M059J (cell line): Measurements from ENCODE around the gene PDE9A. TPM values are rescaled to one million over a fixed set of nuclear protein-coding genes. Genes with fewer than 3 reads are reported as not detected.

Experiments
- DNase-seq: peaks from one replicate; pipeline ENCODE4 v3.0.0-alpha.2; 2012; ENCODE audit warnings: low read depth
- total RNA-seq: library from RNA; depleted of rRNA; stranded (reverse); fragments of >200 nt; shearing (Covaris generic); gene quantifications from 2 replicates; pipeline ENCODE4 v1.2.3, GENCODE V29; 2014

Gene PDE9A
- total RNA-seq, 1 experiment from 2014 or later, result 0.07 TPM

DNA sequence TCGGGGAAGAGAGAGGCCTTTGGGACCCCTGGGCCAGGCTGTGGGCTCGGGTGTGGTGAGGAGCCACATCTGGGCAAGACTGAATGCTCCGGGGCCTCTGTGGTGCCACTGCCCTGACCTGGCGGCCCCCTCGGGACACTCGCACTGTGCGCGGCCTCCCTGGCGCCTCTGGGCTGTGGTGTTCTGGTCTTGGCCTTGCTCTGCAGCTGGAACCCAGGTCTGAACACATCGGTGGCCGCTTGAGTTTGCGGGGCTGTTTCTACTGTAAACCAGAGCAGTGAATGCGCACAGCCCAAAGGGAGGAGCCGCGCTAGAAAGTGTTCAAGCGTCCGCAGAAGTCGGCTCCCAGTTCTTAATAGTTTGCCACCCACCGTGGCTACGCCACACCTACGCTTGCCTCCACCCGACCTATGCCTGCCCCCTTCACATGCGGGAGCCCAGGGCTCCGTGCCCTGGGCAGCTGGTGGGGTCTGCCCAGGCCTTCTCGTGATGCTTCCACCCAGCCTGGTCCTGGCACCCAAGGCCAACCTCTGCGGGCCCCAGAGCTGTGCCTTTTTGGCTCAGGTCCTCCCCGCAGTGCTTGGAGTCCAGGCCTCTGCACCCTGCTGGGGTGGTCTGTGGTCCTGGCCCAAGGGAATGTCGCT, 4.4 kb downstream of the PDE9A start:
- DNase-seq, result no peak

GRCh38 chr21:42658320-42659105, 5.1 kb downstream of the PDE9A start:
- no peak for DNase-seq

- no peak for DNase-seq
Observed at GRCh38 chr21:42659416-42660117, 6.1 kb downstream of the PDE9A start.

DNA sequence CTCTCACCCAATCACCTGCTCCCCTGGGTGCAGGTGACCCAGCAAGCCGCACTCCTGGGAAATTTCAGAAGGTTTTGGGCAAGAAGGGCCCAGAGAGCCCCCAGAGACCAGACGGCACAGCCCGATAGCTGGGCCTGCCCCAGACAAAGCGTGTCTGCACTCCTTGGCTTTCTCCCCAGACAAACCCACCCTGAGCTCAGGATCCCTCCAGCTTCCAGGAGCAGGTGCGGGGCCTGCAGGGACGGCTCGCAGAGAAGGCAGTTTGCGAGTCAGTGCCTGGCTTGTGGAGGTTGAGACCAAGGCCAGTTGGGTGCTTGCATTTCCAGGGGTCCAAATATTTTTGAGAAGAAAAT, 6.7 kb downstream of the PDE9A start:
- DNase-seq, result no peak

- no peak for DNase-seq
Observed at GRCh38 chr21:42661688-42662429, 8.4 kb downstream of the PDE9A start.

GRCh38 chr21:42662430-42663199, 9.2 kb downstream of the PDE9A start:
- no peak for DNase-seq

GRCh38 chr21:42663200-42663750, 9.9 kb downstream of the PDE9A start:
- DNase-seq, result no peak

GRCh38 chr21:42663860-42664535, 10.6 kb downstream of the PDE9A start:
- no peak for DNase-seq

GRCh38 chr21:42664614-42665013, 11.2 kb downstream of the PDE9A start:
- DNase-seq, result no peak

DNA sequence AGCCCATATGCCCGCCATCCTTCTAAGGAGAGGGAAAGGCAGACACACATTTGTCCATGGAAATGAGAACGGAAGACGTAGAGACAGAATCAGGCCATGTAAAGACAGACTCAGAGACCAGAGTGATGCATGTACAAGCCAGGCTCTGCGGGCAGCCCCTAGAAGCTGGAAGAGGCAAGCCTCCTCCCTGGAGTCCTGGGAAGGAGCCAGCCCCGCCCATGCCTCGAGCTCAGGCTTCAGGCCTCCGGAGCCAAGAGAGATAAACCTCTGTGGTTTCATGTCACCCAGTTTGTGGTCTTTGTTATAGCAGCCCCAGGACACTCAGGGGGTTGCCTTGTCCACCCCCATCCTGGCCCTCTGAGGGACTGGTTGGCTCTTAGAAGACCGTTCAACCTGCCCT, 11.6 kb downstream of the PDE9A start:
- DNase-seq, result peak; percentile 45

GRCh38 chr21:42665484-42665883, 12.1 kb downstream of the PDE9A start:
- no peak for DNase-seq

DNA sequence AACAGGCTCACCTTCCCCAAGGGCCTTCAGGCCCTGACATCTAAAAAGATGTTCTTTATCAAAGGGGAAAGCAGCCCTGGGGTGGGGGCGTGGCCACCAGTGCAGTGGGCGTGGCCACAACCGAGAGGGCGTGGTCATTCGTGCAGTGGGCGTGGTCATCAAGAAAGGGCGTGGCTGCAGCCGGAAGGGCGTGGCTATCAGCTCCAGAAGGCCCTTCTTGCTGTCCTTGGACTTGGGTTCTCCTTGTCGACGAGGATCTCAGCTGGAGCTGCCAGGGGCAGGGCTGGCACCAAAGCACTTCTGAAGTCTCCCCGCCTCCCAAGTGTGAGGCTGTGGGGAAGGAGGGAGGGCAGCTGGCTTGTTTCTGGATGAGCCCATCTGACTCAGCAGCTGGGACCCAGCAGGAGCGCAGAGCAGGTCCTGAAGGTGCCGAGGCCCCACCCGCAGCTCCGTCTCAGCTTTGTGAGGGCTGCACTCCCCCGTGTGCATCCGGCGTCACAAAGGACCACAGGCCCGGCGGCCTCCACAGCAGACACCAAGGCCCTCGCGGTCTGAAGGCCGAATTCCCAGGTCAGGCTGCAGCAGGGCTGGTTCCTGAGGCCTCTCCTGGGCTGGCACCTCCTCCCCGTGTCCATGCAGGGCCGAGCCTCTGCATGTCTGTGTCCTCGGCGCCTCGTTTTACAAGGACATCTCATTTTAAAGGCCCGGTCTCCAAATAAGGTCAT, 12.8 kb downstream of the PDE9A start:
- peak; percentile 15 for DNase-seq

- no peak for DNase-seq
Observed at GRCh38 chr21:42666925-42667324, 13.5 kb downstream of the PDE9A start.

GRCh38 chr21:42668298-42668992, 15.0 kb downstream of the PDE9A start:
- DNase-seq, result no peak

GRCh38 chr21:42669041-42669440, 15.6 kb downstream of the PDE9A start:
- peak; percentile 15 for DNase-seq

- DNase-seq, result no peak
Observed at GRCh38 chr21:42670058-42670880, 16.8 kb downstream of the PDE9A start.

DNA sequence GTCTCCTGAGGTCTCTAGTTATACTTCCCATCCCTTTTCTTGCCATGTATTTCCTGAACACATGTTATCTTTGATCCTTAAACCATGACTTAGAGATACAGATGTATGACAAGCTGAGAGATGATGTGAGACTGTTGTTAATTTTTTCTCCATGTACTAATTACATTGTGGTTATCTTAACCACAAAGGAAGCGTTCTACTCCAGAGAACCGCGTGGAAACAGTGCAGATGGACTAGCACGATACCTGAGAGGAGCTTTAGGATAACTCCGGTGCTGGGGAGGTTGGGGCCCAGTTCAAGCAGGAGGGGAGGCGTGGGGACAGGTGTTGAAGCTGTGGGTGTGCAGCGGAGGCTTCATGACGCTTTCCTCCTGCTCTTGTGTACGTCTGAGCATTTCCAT, 17.5 kb downstream of the PDE9A start:
- no peak for DNase-seq
